K562 (cell line): ENCODE results near the gene RGS12. TPM values are rescaled to one million over a fixed set of nuclear protein-coding genes. Genes with fewer than 3 reads are reported as not detected.

Experiments
- ATF1 ChIP-seq, 2 experiments: fragments of 450-650 bp in 1 of 2; IDR thresholded peaks; 2 replicates each; pipeline ENCODE4 v1.6.1; 2016; ENCODE audit warnings: missing compliant biosample characterization in 1 of 2, missing genetic modification characterization in 1 of 2
- LEF1 ChIP-seq: fragments of 450-650 bp; IDR thresholded peaks from 2 replicates; pipeline ENCODE4 v1.6.1; 2016; ENCODE audit warnings: mild to moderate bottlenecking
- MECOM ChIP-seq: fragments of 250-450 bp; sonication (Bioruptor Pico); IDR thresholded peaks from 2 replicates; pipeline ENCODE4 v1.8.0; 2022; ENCODE audit warnings: inconsistent platforms
- NR1H2 ChIP-seq: sonication (generic); formaldehyde crosslinking; IDR thresholded peaks from 2 replicates; pipeline ENCODE4 v1.4.0; 2020; ENCODE audit warnings: mild to moderate bottlenecking, missing genetic modification reagents
- TEAD4 ChIP-seq, 2 experiments: sonication (generic) in 1 of 2; formaldehyde crosslinking in 1 of 2; IDR thresholded peaks; 2 replicates each; pipeline versions ENCODE4 v1.6.1 to v1.8.0; 2012 to 2022; ENCODE audit warnings: borderline replicate concordance in 1 of 2, inconsistent platforms in 1 of 2, low read length in 1 of 2, mild to moderate bottlenecking in 1 of 2, missing genetic modification reagents in 1 of 2
- ZNF140 ChIP-seq: fragments of 250-450 bp; sonication (Bioruptor Pico); IDR thresholded peaks from 2 replicates; pipeline ENCODE4 v1.8.0; 2021; ENCODE audit warnings: moderate library complexity, mild to moderate bottlenecking, inconsistent platforms
- ZNF282 ChIP-seq: sonication (generic); formaldehyde crosslinking; IDR thresholded peaks from 2 replicates; pipeline ENCODE4 v1.8.1; 2023; ENCODE audit warnings: missing genetic modification reagents
- ZNF778 ChIP-seq: fragments of 450-650 bp; formaldehyde crosslinking; IDR thresholded peaks from 2 replicates; pipeline ENCODE4 v1.4.0; 2020; ENCODE audit warnings: mild to moderate bottlenecking, moderate library complexity
- polyA plus RNA-seq, 8 experiments: library from polyadenylated mRNA; depleted of rRNA in 4 of 8; stranded (reverse) in 5 of 8; unstranded in 3 of 8; fragments of >200 nt; fragmentation: Nextera tagmentation in 2 of 8; fragmentation: Illumina TruSeq in 1 of 8; extraction: Ambion mirVana in 2 of 8; extraction: Trizol in 1 of 8; gene quantifications; 2 replicates each; pipeline versions ENCODE4 v1.2.1 to v1.2.3, GENCODE V29; 2011 to 2014; ENCODE audit warnings: inconsistent platforms in 1 of 8, missing spikeins in 1 of 8
- total RNA-seq, 7 experiments: library from RNA; depleted of rRNA in 6 of 7; stranded (reverse); fragments of >200 nt in 6 of 7; fragmentation: Illumina TruSeq in 2 of 7; extraction: Trizol in 2 of 7; gene quantifications; 2 replicates each; pipeline versions ENCODE4 v1.2.1 to v1.2.3, GENCODE V29; 2011 to 2021; ENCODE audit warnings: low replicate concordance in 1 of 7
- TF ChIP-seq, protein P1 (sequence below): sonication (generic); formaldehyde crosslinking; IDR thresholded peaks from 2 replicates; pipeline ENCODE4 v1.8.0; 2023; ENCODE audit warnings: missing genetic modification reagents, mild to moderate bottlenecking, borderline replicate concordance
- TF ChIP-seq, protein P2 (sequence below): fragments of 250-450 bp; sonication (Bioruptor Pico); IDR thresholded peaks from 2 replicates; pipeline ENCODE4 v1.8.0; 2022; ENCODE audit warnings: inconsistent platforms
- TF ChIP-seq, protein P3 (sequence below): fragments of 450-650 bp; IDR thresholded peaks from 2 replicates; pipeline ENCODE4 v1.6.1; 2016; ENCODE audit warnings: missing biosample characterization, missing genetic modification characterization
- TF ChIP-seq, protein P4 (sequence below): sonication (generic); formaldehyde crosslinking; IDR thresholded peaks from 2 replicates; pipeline ENCODE4 v1.8.0; 2022; ENCODE audit warnings: mild to moderate bottlenecking, low read depth, missing genetic modification reagents
- TF ChIP-seq, protein P5 (sequence below): fragments of 250-450 bp; sonication (Bioruptor Pico); IDR thresholded peaks from 2 replicates; pipeline ENCODE4 v1.5.0; 2021; ENCODE audit warnings: mild to moderate bottlenecking, borderline replicate concordance

Gene RGS12
- total and polyA plus RNA-seq, 9 of the 15 experiments (the other 6 are each of a cell fraction or from before 2014, with no cell fraction given), result 0.30 to 8.8 (median 5.5) TPM

DNA sequence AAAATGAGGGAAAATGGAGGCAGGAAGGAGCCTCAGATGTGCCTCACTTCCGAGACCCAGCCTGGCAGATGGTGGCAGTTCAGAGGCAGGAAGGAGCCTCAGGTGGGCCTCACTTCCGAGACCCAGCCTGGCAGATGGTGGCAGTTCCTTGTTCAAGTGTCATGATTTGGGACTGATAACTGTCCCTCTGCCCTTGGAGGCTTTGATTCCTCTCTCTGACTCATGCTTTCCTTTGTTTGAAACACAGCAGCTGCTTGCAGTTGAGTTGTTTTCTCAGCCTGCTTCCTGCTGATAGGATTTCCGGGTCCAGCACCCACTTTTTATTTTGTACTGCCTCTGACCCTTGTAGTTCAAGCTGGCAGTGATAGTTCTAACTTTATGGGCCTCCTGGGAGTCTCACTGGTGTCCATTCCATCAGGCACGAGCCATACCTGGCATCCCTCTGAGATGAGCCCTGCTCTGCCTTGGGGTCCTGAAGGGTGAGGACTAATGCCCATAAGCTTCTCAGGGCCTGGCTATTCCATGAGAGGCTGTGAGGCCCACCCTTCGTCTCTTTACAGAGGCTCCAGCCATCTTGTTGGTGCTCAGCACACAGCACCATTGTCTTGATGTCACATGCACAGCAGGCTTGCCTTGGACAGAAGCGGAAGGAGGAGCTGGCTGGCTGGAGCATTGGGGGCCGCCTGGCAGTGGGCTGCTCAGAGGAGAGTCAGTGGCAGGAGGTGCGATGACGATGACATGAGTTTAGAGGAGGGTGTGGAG lies 13.0 kb downstream of the RGS12 start (continued):
- TF ChIP-seq, protein P1, sequence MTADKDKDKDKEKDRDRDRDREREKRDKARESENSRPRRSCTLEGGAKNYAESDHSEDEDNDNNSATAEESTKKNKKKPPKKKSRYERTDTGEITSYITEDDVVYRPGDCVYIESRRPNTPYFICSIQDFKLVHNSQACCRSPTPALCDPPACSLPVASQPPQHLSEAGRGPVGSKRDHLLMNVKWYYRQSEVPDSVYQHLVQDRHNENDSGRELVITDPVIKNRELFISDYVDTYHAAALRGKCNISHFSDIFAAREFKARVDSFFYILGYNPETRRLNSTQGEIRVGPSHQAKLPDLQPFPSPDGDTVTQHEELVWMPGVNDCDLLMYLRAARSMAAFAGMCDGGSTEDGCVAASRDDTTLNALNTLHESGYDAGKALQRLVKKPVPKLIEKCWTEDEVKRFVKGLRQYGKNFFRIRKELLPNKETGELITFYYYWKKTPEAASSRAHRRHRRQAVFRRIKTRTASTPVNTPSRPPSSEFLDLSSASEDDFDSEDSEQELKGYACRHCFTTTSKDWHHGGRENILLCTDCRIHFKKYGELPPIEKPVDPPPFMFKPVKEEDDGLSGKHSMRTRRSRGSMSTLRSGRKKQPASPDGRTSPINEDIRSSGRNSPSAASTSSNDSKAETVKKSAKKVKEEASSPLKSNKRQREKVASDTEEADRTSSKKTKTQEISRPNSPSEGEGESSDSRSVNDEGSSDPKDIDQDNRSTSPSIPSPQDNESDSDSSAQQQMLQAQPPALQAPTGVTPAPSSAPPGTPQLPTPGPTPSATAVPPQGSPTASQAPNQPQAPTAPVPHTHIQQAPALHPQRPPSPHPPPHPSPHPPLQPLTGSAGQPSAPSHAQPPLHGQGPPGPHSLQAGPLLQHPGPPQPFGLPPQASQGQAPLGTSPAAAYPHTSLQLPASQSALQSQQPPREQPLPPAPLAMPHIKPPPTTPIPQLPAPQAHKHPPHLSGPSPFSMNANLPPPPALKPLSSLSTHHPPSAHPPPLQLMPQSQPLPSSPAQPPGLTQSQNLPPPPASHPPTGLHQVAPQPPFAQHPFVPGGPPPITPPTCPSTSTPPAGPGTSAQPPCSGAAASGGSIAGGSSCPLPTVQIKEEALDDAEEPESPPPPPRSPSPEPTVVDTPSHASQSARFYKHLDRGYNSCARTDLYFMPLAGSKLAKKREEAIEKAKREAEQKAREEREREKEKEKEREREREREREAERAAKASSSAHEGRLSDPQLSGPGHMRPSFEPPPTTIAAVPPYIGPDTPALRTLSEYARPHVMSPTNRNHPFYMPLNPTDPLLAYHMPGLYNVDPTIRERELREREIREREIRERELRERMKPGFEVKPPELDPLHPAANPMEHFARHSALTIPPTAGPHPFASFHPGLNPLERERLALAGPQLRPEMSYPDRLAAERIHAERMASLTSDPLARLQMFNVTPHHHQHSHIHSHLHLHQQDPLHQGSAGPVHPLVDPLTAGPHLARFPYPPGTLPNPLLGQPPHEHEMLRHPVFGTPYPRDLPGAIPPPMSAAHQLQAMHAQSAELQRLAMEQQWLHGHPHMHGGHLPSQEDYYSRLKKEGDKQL (CRISPR knock-in tag), result no peak
- TF ChIP-seq LEF1 (no peak), NR1H2 (no peak), ZNF282 (no peak), MECOM (no peak), ZNF140 (CRISPR knock-in tag) (no peak), TEAD4 (IDR thresholded peaks at IDR 0.05; ENCODE audit: low read length) (peak; percentile 78), TEAD4 (CRISPR knock-in tag; IDR thresholded peaks at IDR 0.05; ENCODE audit: borderline replicate concordance) (no peak), ATF1 (CRISPR knock-in tag; IDR thresholded peaks at IDR 0.05) (no peak), ATF1 (tag; IDR thresholded peaks at IDR 0.05) (0 out of 2 replicates have a peak, but pooled peaks have one; percentile 20), ZNF778 (CRISPR knock-in tag) (no peak)
- TF ChIP-seq, protein P2, sequence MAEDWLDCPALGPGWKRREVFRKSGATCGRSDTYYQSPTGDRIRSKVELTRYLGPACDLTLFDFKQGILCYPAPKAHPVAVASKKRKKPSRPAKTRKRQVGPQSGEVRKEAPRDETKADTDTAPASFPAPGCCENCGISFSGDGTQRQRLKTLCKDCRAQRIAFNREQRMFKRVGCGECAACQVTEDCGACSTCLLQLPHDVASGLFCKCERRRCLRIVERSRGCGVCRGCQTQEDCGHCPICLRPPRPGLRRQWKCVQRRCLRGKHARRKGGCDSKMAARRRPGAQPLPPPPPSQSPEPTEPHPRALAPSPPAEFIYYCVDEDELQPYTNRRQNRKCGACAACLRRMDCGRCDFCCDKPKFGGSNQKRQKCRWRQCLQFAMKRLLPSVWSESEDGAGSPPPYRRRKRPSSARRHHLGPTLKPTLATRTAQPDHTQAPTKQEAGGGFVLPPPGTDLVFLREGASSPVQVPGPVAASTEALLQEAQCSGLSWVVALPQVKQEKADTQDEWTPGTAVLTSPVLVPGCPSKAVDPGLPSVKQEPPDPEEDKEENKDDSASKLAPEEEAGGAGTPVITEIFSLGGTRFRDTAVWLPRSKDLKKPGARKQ, result no peak
- TF ChIP-seq, protein P3, sequence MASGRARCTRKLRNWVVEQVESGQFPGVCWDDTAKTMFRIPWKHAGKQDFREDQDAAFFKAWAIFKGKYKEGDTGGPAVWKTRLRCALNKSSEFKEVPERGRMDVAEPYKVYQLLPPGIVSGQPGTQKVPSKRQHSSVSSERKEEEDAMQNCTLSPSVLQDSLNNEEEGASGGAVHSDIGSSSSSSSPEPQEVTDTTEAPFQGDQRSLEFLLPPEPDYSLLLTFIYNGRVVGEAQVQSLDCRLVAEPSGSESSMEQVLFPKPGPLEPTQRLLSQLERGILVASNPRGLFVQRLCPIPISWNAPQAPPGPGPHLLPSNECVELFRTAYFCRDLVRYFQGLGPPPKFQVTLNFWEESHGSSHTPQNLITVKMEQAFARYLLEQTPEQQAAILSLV (tag), result no peak
- TF ChIP-seq, protein P4, sequence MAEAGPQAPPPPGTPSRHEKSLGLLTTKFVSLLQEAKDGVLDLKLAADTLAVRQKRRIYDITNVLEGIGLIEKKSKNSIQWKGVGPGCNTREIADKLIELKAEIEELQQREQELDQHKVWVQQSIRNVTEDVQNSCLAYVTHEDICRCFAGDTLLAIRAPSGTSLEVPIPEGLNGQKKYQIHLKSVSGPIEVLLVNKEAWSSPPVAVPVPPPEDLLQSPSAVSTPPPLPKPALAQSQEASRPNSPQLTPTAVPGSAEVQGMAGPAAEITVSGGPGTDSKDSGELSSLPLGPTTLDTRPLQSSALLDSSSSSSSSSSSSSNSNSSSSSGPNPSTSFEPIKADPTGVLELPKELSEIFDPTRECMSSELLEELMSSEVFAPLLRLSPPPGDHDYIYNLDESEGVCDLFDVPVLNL (CRISPR knock-in tag), result no peak
- TF ChIP-seq, protein P5, sequence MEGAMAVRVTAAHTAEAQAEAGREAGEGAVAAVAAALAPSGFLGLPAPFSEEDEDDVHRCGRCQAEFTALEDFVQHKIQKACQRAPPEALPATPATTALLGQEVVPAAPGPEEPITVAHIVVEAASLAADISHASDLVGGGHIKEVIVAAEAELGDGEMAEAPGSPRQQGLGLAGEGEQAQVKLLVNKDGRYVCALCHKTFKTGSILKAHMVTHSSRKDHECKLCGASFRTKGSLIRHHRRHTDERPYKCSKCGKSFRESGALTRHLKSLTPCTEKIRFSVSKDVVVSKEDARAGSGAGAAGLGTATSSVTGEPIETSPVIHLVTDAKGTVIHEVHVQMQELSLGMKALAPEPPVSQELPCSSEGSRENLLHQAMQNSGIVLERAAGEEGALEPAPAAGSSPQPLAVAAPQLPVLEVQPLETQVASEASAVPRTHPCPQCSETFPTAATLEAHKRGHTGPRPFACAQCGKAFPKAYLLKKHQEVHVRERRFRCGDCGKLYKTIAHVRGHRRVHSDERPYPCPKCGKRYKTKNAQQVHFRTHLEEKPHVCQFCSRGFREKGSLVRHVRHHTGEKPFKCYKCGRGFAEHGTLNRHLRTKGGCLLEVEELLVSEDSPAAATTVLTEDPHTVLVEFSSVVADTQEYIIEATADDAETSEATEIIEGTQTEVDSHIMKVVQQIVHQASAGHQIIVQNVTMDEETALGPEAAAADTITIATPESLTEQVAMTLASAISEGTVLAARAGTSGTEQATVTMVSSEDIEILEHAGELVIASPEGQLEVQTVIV (CRISPR knock-in tag), result no peak
